CD4-positive, alpha-beta memory T cell (primary cell): Measurements from ENCODE around the gene FLT4. TPM values are rescaled to one million over a fixed set of nuclear protein-coding genes. Genes with fewer than 3 reads are reported as not detected.

Experiments used
- CTCF ChIA-PET: fragments of 350-600 bp; sonication (Branson Sonifier 250); formaldehyde crosslinking; loops from one replicate; lab custom pipeline; 2021; ENCODE audit warnings: inconsistent platforms; ENCODE audit not compliant: partially characterized antibody; lab: Charles Lee
- POLR2A ChIA-PET: fragments of 350-600 bp; sonication (Branson Sonifier 250); formaldehyde crosslinking; loops from one replicate; lab custom pipeline; 2021; ENCODE audit not compliant: partially characterized antibody; lab: Charles Lee
- DNase-seq, 5 donors: peaks; one replicate each; pipeline versions ENCODE4 v3.0.0 to v3.0.0-alpha.2; 2020 to 2022; ENCODE audit warnings: mixed read lengths in 1 of 5
- H3K27ac ChIP-seq: one replicate; pipeline ENCODE4 v1.7.0; 2013; ENCODE audit warnings: low read depth, low read length
- H3K27me3 ChIP-seq: 2 replicates; pipeline ENCODE4 v1.7.0; 2013; ENCODE audit warnings: mild to moderate bottlenecking, low read length, moderate library complexity; ENCODE audit not compliant: insufficient read depth
- H3K36me3 ChIP-seq: 2 replicates; pipeline ENCODE4 v1.7.0; 2013; ENCODE audit warnings: mild to moderate bottlenecking, low read length, moderate library complexity; ENCODE audit not compliant: insufficient read depth
- H3K4me1 ChIP-seq: 2 replicates; pipeline ENCODE4 v1.7.0; 2013; ENCODE audit warnings: mild to moderate bottlenecking, low read length, moderate library complexity; ENCODE audit not compliant: insufficient read depth
- H3K4me3 ChIP-seq, 2 donors: one replicate each; pipeline ENCODE4 v1.7.0; 2013; ENCODE audit warnings: low read length in 2 of 2, mild to moderate bottlenecking in 1 of 2
- H3K9me3 ChIP-seq, 2 donors: one replicate each; pipeline ENCODE4 v1.7.0; 2013; ENCODE audit warnings: low read length in 2 of 2, control low read depth in 1 of 2; ENCODE audit not compliant: control insufficient read depth in 1 of 2
- H3K27ac Mint-ChIP-seq, 7 donors: one replicate each; pipeline ENCODE4 v1.8.0; 2020 to 2021; ENCODE audit warnings: mixed read lengths in 7 of 7, mild to moderate bottlenecking in 6 of 7, inconsistent platforms in 3 of 7, moderate library complexity in 3 of 7
- H3K27me3 Mint-ChIP-seq, 2 donors: one replicate each; pipeline ENCODE4 v1.8.0; 2020 to 2021; ENCODE audit warnings: mixed read lengths in 2 of 2
- H3K36me3 Mint-ChIP-seq, 2 donors: one replicate each; pipeline ENCODE4 v1.8.0; 2020 to 2021; ENCODE audit warnings: mixed read lengths in 2 of 2, inconsistent platforms in 1 of 2, mild to moderate bottlenecking in 1 of 2
- H3K4me1 Mint-ChIP-seq, 4 donors: one replicate each; pipeline ENCODE4 v1.8.0; 2020 to 2021; ENCODE audit warnings: mixed read lengths in 4 of 4, mild to moderate bottlenecking in 1 of 4
- H3K4me3 Mint-ChIP-seq, 8 donors: one replicate each; pipeline ENCODE4 v1.8.0; 2020 to 2021; ENCODE audit warnings: mixed read lengths in 8 of 8, mild to moderate bottlenecking in 7 of 8, moderate library complexity in 6 of 8, inconsistent platforms in 3 of 8
- H3K9me3 Mint-ChIP-seq, 8 donors: one replicate each; pipeline ENCODE4 v1.8.0; 2020 to 2021; ENCODE audit warnings: mixed read lengths in 8 of 8, mild to moderate bottlenecking in 5 of 8, inconsistent platforms in 3 of 8, moderate library complexity in 1 of 8
- intact Hi-C: fragments of 100-400 bp; cut with micrococcal nuclease; formaldehyde crosslinking; loops from one replicate; pipeline ENCODE4 v1.15.1; 2023
- polyA plus RNA-seq, 2 donors: library from polyadenylated mRNA; unstranded; fragments of 300-500 nt; fragmentation: Illumina TruSeq; gene quantifications; one replicate each; pipeline ENCODE4 v1.2.3, GENCODE V29; 2021
- total RNA-seq, 2 experiments: library from RNA; stranded (reverse); gene quantifications; one replicate each; pipeline ENCODE4 v1.2.3, GENCODE V29; 2021

FLT4 gene
- total and polyA plus RNA-seq, 4 experiments from 2014 or later: 1.2 to 10.3 (median 6.9) TPM; not detected in 1

DNA sequence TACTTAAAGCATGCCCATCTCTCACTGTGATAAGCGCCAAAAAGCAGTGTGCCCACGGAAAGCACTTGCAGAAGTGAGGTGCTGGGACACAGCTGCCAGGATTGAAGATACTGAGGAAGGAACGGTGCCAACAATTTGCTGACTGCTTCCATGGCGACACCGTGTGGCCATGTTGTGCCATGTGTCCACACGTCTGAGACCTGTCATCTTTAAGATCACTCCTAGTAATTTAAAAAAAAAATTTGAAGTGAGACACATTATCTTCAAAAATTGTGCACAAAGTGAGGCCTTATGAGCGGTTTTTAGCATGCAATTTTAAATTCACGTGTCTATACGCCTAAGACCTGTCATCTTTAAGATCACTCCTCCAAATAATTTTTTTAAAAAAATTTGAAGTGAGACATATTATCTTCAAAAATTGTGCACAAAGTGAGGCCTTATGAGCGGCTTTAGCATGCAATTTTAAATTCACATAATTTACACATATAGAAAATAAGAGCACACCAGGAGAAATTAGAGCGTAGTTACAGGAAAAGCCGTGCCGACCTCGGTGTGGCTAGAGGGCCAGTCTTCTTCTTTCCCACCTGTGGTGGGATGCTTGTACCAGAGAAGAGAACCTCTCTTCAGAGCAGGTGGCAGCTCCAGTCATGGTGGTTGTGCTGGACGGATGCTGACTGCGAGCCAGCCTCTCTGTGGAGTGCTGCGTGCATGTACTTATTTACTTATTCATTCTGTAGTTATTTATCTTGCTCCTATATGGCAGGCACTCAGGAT, 21.4 kb upstream of the FLT4 start:
- peaks cover 5 to 12% of the 10 kb centered on the region in 2 donors for H3K27me3 Mint-ChIP-seq
- Histone ChIP-seq H3K27ac (no peak overlapping the region), H3K9me3 (no peaks in the 10 kb centered on the region), H3K36me3 (no peaks in the 10 kb centered on the region), H3K27me3 (no peaks in the 10 kb centered on the region), H3K4me1 (peaks cover 10% of the 10 kb centered on the region), H3K4me3 (no peak overlapping the region)
- intact Hi-C loops: loop anchor here (1.0 to 5.0 kb wide), 2 partner anchors 48 to 63 kb away; no protein-coding TSS in a partner anchor
- POLR2A ChIA-PET: no interaction called here
- peak overlapping the region in 5 of 8 donors; percentile 51 to 75 (median 68) for H3K4me3 Mint-ChIP-seq
- no peaks in the 10 kb centered on the region for H3K36me3 Mint-ChIP-seq
- H3K27ac Mint-ChIP-seq: peak overlapping the region in 1 of 7 donors; percentile 4
- DNase-seq: peak in 4 of 5 donors; percentile 18 to 34 (median 21)
- no peaks in the 10 kb centered on the region for H3K9me3 Mint-ChIP-seq
- peaks cover 13 to 17% (median 14%) of the 10 kb centered on the region in 4 donors for H3K4me1 Mint-ChIP-seq
- CTCF ChIA-PET: interaction anchor here (1.0 kb wide), 1 partner anchor 9 kb away, joined by 3 read pairs; no protein-coding TSS in a partner anchor

DNA sequence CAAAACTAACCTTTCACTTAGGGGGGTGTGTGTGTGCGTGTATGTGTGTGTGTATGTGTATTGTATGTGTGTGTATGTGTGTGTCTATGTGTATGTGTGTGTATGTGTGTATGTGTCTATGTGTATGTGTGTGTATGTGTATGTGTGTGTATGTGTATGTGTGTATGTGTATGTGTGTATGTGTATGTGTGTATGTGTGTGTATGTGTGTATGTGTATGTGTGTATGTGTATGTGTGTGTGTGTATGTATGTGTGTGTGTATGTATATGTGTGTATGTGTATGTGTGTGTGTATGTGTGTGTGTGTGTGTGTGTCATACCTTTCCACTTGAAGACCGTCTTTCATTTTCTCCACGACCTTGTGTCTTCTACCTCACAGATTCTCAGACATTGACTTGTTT, 20.8 kb upstream of the FLT4 start:
- H3K36me3 ChIP-seq: no peaks in the 10 kb centered on the region
- CTCF ChIA-PET: interaction anchor here (1.0 kb wide), 1 partner anchor 9 kb away, joined by 3 read pairs; no protein-coding TSS in a partner anchor
- Mint-ChIP-seq H3K9me3 (no peaks in the 10 kb centered on the region), H3K36me3 (no peaks in the 10 kb centered on the region), H3K4me3 (peak overlapping the region in 5 of 8 donors; percentile 51 to 75 (median 68)), H3K27me3 (peaks cover 5 to 11% of the 10 kb centered on the region in 2 donors), H3K27ac (peak overlapping the region in 1 of 7 donors; percentile 71), H3K4me1 (peaks cover 13 to 17% (median 14%) of the 10 kb centered on the region in 4 donors)
- intact Hi-C loops: loop anchor here (1.0 to 5.0 kb wide), 2 partner anchors 48 to 63 kb away; no protein-coding TSS in a partner anchor
- H3K4me1 ChIP-seq: peaks cover 10% of the 10 kb centered on the region
- H3K9me3 ChIP-seq: no peaks in the 10 kb centered on the region
- POLR2A ChIA-PET: no interaction called here
- no peaks in the 10 kb centered on the region for H3K27me3 ChIP-seq
- no peak overlapping the region for H3K4me3 ChIP-seq
- no peak overlapping the region for H3K27ac ChIP-seq
- no peak for DNase-seq

DNA sequence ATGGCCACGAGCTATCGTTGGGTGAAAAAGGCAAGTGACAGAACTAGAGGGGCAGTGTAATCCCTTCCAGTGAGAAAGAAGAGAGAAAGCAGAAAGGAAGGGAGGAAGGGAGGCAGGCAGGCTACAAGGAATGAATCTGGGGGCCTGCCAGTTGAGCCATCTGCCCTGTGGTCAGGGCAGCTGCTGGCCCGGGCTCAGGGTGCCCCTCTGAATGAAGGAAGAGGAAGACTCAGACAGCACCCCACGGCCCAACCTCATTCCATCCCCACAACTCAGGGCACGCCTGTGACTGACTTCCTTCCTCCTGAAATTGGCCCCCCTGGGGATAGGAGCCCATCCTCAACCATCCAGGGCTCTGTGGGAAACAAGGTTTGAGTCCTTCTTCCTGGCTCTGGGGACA, 20.3 kb upstream of the FLT4 start:
- H3K27me3 Mint-ChIP-seq: peaks cover 3 to 10% of the 10 kb centered on the region in 2 donors
- no peak overlapping the region for H3K4me3 Mint-ChIP-seq
- Histone ChIP-seq H3K36me3 (no peaks in the 10 kb centered on the region), H3K9me3 (no peaks in the 10 kb centered on the region), H3K4me3 (no peak overlapping the region), H3K4me1 (peaks cover 10% of the 10 kb centered on the region), H3K27me3 (no peaks in the 10 kb centered on the region), H3K27ac (no peak overlapping the region)
- no peaks in the 10 kb centered on the region for H3K36me3 Mint-ChIP-seq
- H3K4me1 Mint-ChIP-seq: peaks cover 11 to 14% (median 13%) of the 10 kb centered on the region in 4 donors
- DNase-seq: no peak
- no peak overlapping the region for H3K27ac Mint-ChIP-seq
- ChIA-PET POLR2A (no interaction called here), CTCF (no interaction called here)
- intact Hi-C loops: loop anchor here (1.0 to 5.0 kb wide), 2 partner anchors 49 to 62 kb away; no protein-coding TSS in a partner anchor
- no peaks in the 10 kb centered on the region for H3K9me3 Mint-ChIP-seq

DNA sequence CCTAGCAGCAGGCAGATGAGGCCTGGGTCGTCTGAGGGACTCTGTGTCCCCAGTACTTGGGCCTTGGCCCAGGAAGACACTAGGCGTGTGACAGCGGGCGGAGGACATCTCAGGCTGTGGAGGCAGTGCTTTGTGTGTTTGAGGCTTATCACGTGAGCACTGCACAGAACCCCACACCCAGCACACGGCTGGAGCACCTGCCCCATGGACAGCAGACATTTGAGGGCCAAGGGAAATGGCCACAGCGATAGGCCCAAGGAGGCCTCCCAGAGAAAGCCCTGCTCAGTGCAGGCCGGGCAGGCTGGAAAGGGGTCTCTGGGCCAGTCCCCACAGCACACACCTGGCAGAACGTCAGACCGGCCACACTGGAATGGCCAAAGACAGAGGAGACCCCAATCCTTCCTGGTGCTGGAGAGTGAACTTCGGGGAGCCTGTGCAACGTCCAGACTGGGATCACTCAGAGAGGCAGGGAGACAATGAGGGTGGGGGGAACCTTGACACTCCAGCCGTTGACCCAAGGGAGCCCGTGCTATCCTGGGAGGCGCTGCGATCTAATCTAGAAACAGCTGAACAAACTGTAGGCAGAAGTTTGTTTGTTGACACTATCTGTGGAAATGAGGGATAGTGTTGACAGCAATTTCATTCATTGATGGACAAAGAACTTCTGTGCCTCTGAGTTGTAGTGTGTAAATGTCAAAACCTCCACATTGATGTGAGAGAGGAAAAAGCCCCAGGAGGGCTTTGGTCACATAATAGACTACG, 19.6 kb upstream of the FLT4 start:
- ChIA-PET CTCF (interaction anchor here (0.6 kb wide), 1 partner anchor 22 kb away, joined by 3 read pairs; no protein-coding TSS in a partner anchor), POLR2A (no interaction called here)
- Histone ChIP-seq H3K36me3 (no peaks in the 10 kb centered on the region), H3K4me1 (peaks cover 10% of the 10 kb centered on the region), H3K27ac (no peak overlapping the region), H3K9me3 (no peaks in the 10 kb centered on the region), H3K4me3 (no peak overlapping the region), H3K27me3 (no peaks in the 10 kb centered on the region)
- DNase-seq: no peak
- peaks cover 0 to 7% of the 10 kb centered on the region in 2 donors for H3K27me3 Mint-ChIP-seq
- H3K4me1 Mint-ChIP-seq: peaks cover 9 to 11% (median 9%) of the 10 kb centered on the region in 4 donors
- H3K27ac Mint-ChIP-seq: no peak overlapping the region
- H3K36me3 Mint-ChIP-seq: no peaks in the 10 kb centered on the region
- H3K4me3 Mint-ChIP-seq: no peak overlapping the region
- intact Hi-C loops: no loop called here
- H3K9me3 Mint-ChIP-seq: no peaks in the 10 kb centered on the region

DNA sequence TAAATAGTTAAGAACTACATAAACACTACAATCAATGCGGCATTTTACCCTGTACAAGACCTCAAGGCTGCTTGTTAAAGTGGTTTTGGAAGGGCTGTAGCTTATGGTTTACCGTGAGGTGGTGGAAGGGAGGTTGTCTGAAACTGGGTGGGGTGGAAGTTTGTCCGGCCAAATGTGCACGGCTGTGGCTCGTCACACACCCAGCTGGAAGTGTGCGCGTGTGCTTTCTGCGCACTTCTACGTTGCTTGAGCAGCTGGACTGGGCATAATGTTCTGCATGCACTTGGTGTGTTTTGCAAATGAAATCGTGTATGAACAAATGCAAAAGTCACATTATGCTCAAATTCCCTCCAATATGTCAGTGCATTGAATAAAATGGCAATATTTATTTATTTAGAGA, 17.4 kb upstream of the FLT4 start:
- H3K9me3 ChIP-seq: no peaks in the 10 kb centered on the region
- no peaks in the 10 kb centered on the region for H3K9me3 Mint-ChIP-seq
- intact Hi-C loops: no loop called here
- H3K36me3 ChIP-seq: no peaks in the 10 kb centered on the region
- no peak overlapping the region for H3K4me3 ChIP-seq
- H3K27me3 Mint-ChIP-seq: peaks cover 0 to 5% of the 10 kb centered on the region in 2 donors
- DNase-seq: no peak
- H3K4me1 ChIP-seq: peaks cover 10% of the 10 kb centered on the region
- H3K4me3 Mint-ChIP-seq: no peak overlapping the region
- ChIA-PET POLR2A (no interaction called here), CTCF (interaction anchor here (0.7 to 2.7 kb wide), 3 partner anchors 9 to 52 kb away, joined by 3 to 6 read pairs (median 3); no protein-coding TSS in a partner anchor)
- H3K36me3 Mint-ChIP-seq: no peaks in the 10 kb centered on the region
- no peak overlapping the region for H3K27ac Mint-ChIP-seq
- no peaks in the 10 kb centered on the region for H3K27me3 ChIP-seq
- H3K4me1 Mint-ChIP-seq: peaks cover 9 to 11% (median 9%) of the 10 kb centered on the region in 4 donors
- H3K27ac ChIP-seq: no peak overlapping the region

DNA sequence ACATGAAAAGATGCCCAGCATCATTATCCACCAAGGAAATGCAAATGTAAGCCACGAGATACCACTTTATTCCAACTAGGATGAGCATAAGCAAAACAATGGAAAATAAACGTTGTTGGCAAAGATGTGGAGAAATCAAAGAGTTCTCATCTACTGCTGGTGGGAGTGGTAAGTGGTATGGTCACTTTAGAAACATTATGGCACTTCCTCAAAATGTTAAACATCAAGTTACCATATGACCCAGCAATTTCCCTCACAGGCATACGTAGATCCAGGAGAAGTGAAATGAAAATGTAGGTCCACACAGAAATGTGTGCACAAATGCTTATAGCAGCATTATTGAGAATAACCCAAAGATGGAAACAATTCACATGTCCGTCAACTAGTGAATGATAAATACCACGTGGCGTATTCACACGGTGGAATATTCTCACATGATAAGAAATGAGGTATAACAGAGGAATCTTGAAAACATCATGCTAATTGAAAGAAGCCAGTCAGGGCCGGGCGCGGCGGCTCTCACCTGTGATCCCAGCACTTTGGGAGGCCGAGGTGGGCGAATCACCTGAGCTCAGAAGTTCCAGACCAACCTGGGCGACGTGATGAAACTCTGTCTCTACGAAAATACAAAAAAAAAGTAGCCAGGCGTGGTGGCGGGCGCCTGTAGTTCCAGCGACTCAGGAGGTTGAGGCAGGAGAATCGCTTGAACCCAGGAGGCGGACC, 16.4 kb upstream of the FLT4 start:
- H3K27me3 Mint-ChIP-seq: peaks cover 4 to 9% of the 10 kb centered on the region in 2 donors
- H3K27ac Mint-ChIP-seq: no peak overlapping the region
- Histone ChIP-seq H3K4me3 (no peak overlapping the region), H3K27ac (no peak overlapping the region), H3K27me3 (no peaks in the 10 kb centered on the region), H3K9me3 (no peaks in the 10 kb centered on the region), H3K36me3 (no peaks in the 10 kb centered on the region), H3K4me1 (peaks cover 10% of the 10 kb centered on the region)
- ChIA-PET POLR2A (no interaction called here), CTCF (interaction anchor here (2.7 kb wide), 1 partner anchor 10 kb away, joined by 6 read pairs; no protein-coding TSS in a partner anchor)
- H3K9me3 Mint-ChIP-seq: no peaks in the 10 kb centered on the region
- intact Hi-C loops: no loop called here
- no peak for DNase-seq
- no peak overlapping the region for H3K4me3 Mint-ChIP-seq
- H3K36me3 Mint-ChIP-seq: no peaks in the 10 kb centered on the region
- H3K4me1 Mint-ChIP-seq: peaks cover 9 to 11% (median 9%) of the 10 kb centered on the region in 4 donors
